Measurements from ENCODE around the gene CXCL3. TPM values are rescaled to one million over a fixed set of nuclear protein-coding genes. Genes with fewer than 3 reads are reported as not detected.
A peak's percentile ranks its signal among the peaks of the same experiment; 100 is the strongest.

CXCL3 gene
- total and polyA plus RNA-seq, 9 of the 15 experiments (the other 6 are each of a cell fraction or from before 2014, with no cell fraction given) = 2.3 to 8.9 (median 6.1) TPM

DNA sequence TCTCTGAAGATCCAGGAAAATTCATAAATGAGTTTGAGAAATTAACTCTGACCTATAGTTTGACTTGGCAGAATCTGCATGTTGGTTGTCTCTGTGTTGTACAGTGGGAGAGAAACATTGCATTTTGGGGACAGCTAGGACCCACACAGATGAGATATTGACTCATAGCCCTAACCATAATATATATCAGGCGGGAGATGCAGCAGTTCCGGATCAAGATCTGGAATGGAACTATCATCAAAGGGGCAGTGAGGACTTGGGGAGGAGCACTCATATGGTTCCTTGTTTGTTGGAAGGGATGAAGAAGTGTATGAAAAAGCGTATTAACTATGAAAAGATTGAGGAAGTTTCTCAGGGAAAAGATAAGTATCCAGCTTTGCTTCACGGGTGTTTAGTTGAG is 46.5 kb upstream of the CXCL3 start:
- no peak overlapping the region; the same call in 2 of the 3 replicates for H3K27ac ChIP-seq (ENCODE audit: extremely low read depth, low read depth, low read length)
- no peak for DNase-seq (ENCODE audit: extremely low read depth in 1 of 4, low spot score in 3 of 4)
- POLR2A ChIA-PET = no interaction called here
- in situ Hi-C loops (cut with MboI) (no loop called here), intact Hi-C loops (cut with micrococcal nuclease) (no loop called here)
- H3K36me3 ChIP-seq (ENCODE audit: control insufficient read depth, insufficient read depth, low read length) = no peaks in the 10 kb centered on the region
- H4K20me1 ChIP-seq (replicated peaks; ENCODE audit: control insufficient read depth, insufficient read depth, low read length) = no peaks in the 10 kb centered on the region
- peak; percentile 31; the same call in 1 of the 2 replicates for TF ChIP-seq ZNF263 (CRISPR knock-in tag; IDR thresholded peaks at IDR 0.05; ENCODE audit: borderline replicate concordance)
- TF ChIP-seq SREBF1 (IDR thresholded peaks at IDR 0.05; ENCODE audit: borderline replicate concordance, low read depth, low read length) = no peak
- no peak overlapping the region for H3K9ac ChIP-seq (ENCODE audit: insufficient read depth in 1 of 2, low read depth in 2 of 2, low read length in 2 of 2)
- no peak overlapping the region for H3K4me3 ChIP-seq
- no peaks in the 10 kb centered on the region for H3K79me2 ChIP-seq (ENCODE audit: control insufficient read depth, insufficient read depth, low read length)
- no TSS peak for BruUV-seq (replicated peaks)
- no peaks in the 10 kb centered on the region for H3K9me3 ChIP-seq (replicated peaks; ENCODE audit: control insufficient read depth, insufficient read depth, low read depth, low read length)
- CTCF ChIA-PET (ENCODE audit: low intra/inter-chr PET ratio) = no interaction called here
- no peak for FAIRE-seq
- peak overlapping the region; percentile 79 for H2AFZ ChIP-seq (ENCODE audit: low read depth, low read length)
- 33% methylated on average over 4 of the region's 4 CpGs for WGBS (ENCODE audit: insufficient coverage, low coverage, missing lambda C conversion rate)
- no peaks in the 10 kb centered on the region for H3K27me3 ChIP-seq (ENCODE audit: control insufficient read depth in 2 of 2, insufficient read depth in 2 of 2, low read length in 2 of 2)
- H3K9me1 ChIP-seq (ENCODE audit: control insufficient read depth, insufficient read depth, low read length) = no peaks in the 10 kb centered on the region
- peak; percentile 51; the same call in 2 of the 3 replicates for ATAC-seq
- H3K4me2 ChIP-seq (ENCODE audit: insufficient read depth, low read length) = peak overlapping the region; percentile 7; the same call in 1 of the 2 replicates
- H3K4me1 ChIP-seq (replicated peaks in 1 of 2; ENCODE audit: control insufficient read depth in 2 of 2, insufficient read depth in 2 of 2, low read length in 2 of 2) = peaks cover 0 to 9% of the 10 kb centered on the region in 2 experiments; a peak in 3 of 5 replicates

DNA sequence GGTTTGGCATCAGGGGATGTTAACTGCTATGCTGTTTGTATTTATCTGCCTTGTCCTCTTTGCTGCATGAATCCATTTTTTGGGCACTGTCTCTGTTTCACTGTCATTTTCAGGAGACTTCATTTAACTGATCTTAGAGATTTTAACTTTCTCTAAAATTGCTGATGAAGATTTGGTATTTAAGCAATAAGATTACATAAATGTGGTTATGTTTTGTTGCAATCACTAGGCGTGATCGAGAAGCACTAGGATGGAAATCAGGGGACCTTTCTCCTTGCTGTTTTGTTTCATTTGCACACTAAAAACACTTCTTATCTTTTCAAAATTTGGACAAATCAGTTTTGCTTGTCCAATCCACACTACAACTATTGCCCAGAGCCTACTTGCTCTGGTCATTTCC is 45.1 kb upstream of the CXCL3 start:
- no peak overlapping the region for H3K4me2 ChIP-seq (ENCODE audit: insufficient read depth, low read length)
- H3K79me2 ChIP-seq (ENCODE audit: control insufficient read depth, insufficient read depth, low read length) = no peaks in the 10 kb centered on the region
- POLR2A ChIA-PET = no interaction called here
- TF ChIP-seq TSC22D4 (tag; IDR thresholded peaks at IDR 0.05) = no peak
- no peak for TF ChIP-seq ZNF274 (IDR thresholded peaks at IDR 0.05; ENCODE audit: borderline replicate concordance, low read depth, low read length)
- no peak for TF ChIP-seq SAP30 (IDR thresholded peaks at IDR 0.05; ENCODE audit: borderline replicate concordance, insufficient read depth, low read depth, low read length, poor library complexity, severe bottlenecking)
- TF ChIP-seq KDM2B (CRISPR knock-in tag; IDR thresholded peaks at IDR 0.05) = no peak
- ATAC-seq = no peak
- WGBS (ENCODE audit: insufficient coverage, low coverage, missing lambda C conversion rate) = 76% methylated on average over 2 of the region's 2 CpGs
- DNase-seq (ENCODE audit: extremely low read depth in 1 of 4, low spot score in 3 of 4) = no peak
- intact Hi-C loops (cut with micrococcal nuclease) = no loop called here
- CTCF ChIA-PET (ENCODE audit: low intra/inter-chr PET ratio) = no interaction called here
- in situ Hi-C loops (cut with MboI) = no loop called here
- H3K27ac ChIP-seq (ENCODE audit: extremely low read depth, low read depth, low read length) = no peak overlapping the region
- no peak overlapping the region for H3K4me3 ChIP-seq
- no peaks in the 10 kb centered on the region for H3K36me3 ChIP-seq (ENCODE audit: control insufficient read depth, insufficient read depth, low read length)
- peaks cover 0 to 17% of the 10 kb centered on the region in 2 experiments; a peak in 3 of 5 replicates for H3K4me1 ChIP-seq (replicated peaks in 1 of 2; ENCODE audit: control insufficient read depth in 2 of 2, insufficient read depth in 2 of 2, low read length in 2 of 2)
- H3K9me1 ChIP-seq (ENCODE audit: control insufficient read depth, insufficient read depth, low read length) = no peaks in the 10 kb centered on the region
- no peak for FAIRE-seq
- H3K9me3 ChIP-seq (replicated peaks; ENCODE audit: control insufficient read depth, insufficient read depth, low read depth, low read length) = no peaks in the 10 kb centered on the region; the same call in 1 of the 2 replicates
- no TSS peak for BruUV-seq (replicated peaks)
- no peaks in the 10 kb centered on the region for H3K27me3 ChIP-seq (ENCODE audit: control insufficient read depth in 2 of 2, insufficient read depth in 2 of 2, low read length in 2 of 2)
- peak overlapping the region; percentile 28; the same call in 1 of the 2 replicates for H2AFZ ChIP-seq (ENCODE audit: low read depth, low read length)
- H4K20me1 ChIP-seq (replicated peaks; ENCODE audit: control insufficient read depth, insufficient read depth, low read length) = no peaks in the 10 kb centered on the region
- no peak overlapping the region for H3K9ac ChIP-seq (ENCODE audit: insufficient read depth in 1 of 2, low read depth in 2 of 2, low read length in 2 of 2)

Measured in K562 (cell line).